PC-9 (cell line): ENCODE data around the gene SLC5A1. TPM values are rescaled to one million over a fixed set of nuclear protein-coding genes. Genes with fewer than 3 reads are reported as not detected.
"Not testable (repeated sequence)": the region's sequence is repeated elsewhere in the genome, so short reads cannot be mapped to it uniquely, and the experiment has no call there.

Source experiments
- BruUV-seq: library from RNA; stranded (reverse); fragments of 400-500 nt; replicated peaks from 2 replicates; lab custom pipeline; 2021; lab: Mats Ljungman, UMichigan
- CTCF ChIA-PET: fragments of 300-600 bp; sonication (Branson Sonifier 250); formaldehyde crosslinking; loops from one replicate; lab custom pipeline; 2022; ENCODE audit warnings: antibody characterized with exemption; lab: Charles Lee
- POLR2A ChIA-PET: fragments of 300-600 bp; sonication (Branson Sonifier 250); formaldehyde crosslinking; loops from one replicate; lab custom pipeline; 2022; ENCODE audit warnings: antibody characterized with exemption; ENCODE audit not compliant: unreplicated experiment; lab: Charles Lee
- DNase-seq, 2 experiments: peaks; one replicate each; pipeline versions ENCODE4 v3.0.0 to v3.0.0-alpha.2; 2015 to 2022; ENCODE audit warnings: mixed read lengths in 1 of 2
- H2AFZ ChIP-seq: fragments of 200-600 bp; sonication (generic); 2 replicates; pipeline ENCODE4 v1.8.1; 2017; ENCODE audit warnings: antibody characterized with exemption
- H3F3A ChIP-seq: fragments of 200-600 bp; sonication (generic); 2 replicates; pipeline ENCODE4 v1.8.1; 2017; ENCODE audit warnings: antibody characterized with exemption, mild to moderate bottlenecking, low read depth; ENCODE audit not compliant: insufficient read depth
- H3K27ac ChIP-seq: fragments of 200-600 bp; sonication (generic); 2 replicates; pipeline ENCODE4 v1.6.1; 2016; ENCODE audit warnings: mixed run types
- H3K27me3 ChIP-seq: fragments of 200-600 bp; sonication (generic); 2 replicates; pipeline ENCODE4 v1.6.1; 2016; ENCODE audit warnings: low read depth, mixed run types; ENCODE audit not compliant: insufficient read depth
- H3K36me3 ChIP-seq: fragments of 200-600 bp; sonication (generic); 2 replicates; pipeline ENCODE4 v1.6.1; 2016; ENCODE audit warnings: low read depth, mixed run types
- H3K4me1 ChIP-seq: fragments of 200-600 bp; sonication (generic); replicated peaks from 2 replicates; pipeline ENCODE4 v1.6.1; 2016; ENCODE audit warnings: mixed run types; ENCODE audit not compliant: insufficient read depth
- H3K4me2 ChIP-seq: fragments of 200-600 bp; sonication (generic); 2 replicates; pipeline ENCODE4 v1.6.1; 2017; ENCODE audit warnings: mixed run types
- H3K4me3 ChIP-seq: fragments of 200-600 bp; sonication (generic); 2 replicates; pipeline ENCODE4 v1.6.1; 2016; ENCODE audit warnings: mixed run types
- H3K79me2 ChIP-seq: fragments of 200-600 bp; sonication (generic); 2 replicates; pipeline ENCODE4 v1.6.1; 2017; ENCODE audit warnings: low read depth, mixed run types
- H3K9me2 ChIP-seq: fragments of 200-600 bp; sonication (generic); 2 replicates; pipeline ENCODE4 v1.8.1; 2017; ENCODE audit warnings: mild to moderate bottlenecking; ENCODE audit not compliant: insufficient read depth
- H3K9me3 ChIP-seq: fragments of 200-600 bp; sonication (generic); 2 replicates; pipeline ENCODE4 v1.8.1; 2016; ENCODE audit warnings: low read depth; ENCODE audit not compliant: insufficient read depth
- H4K20me1 ChIP-seq: fragments of 200-600 bp; sonication (generic); 2 replicates; pipeline ENCODE4 v1.8.1; 2017; ENCODE audit not compliant: insufficient read depth
- EZH2 ChIP-seq: fragments of 200-600 bp; sonication (generic); IDR thresholded peaks from 2 replicates; pipeline ENCODE4 v1.8.0; 2017; ENCODE audit warnings: antibody characterized with exemption, low read depth
- intact Hi-C: fragments of 100-400 bp; cut with micrococcal nuclease; formaldehyde crosslinking; loops from one replicate; pipeline ENCODE4 v1.10.0; 2022; ENCODE audit not compliant: unreplicated experiment
- total RNA-seq: library from RNA; stranded (reverse); gene quantifications from 2 replicates; pipeline ENCODE4 v1.2.3, GENCODE V29; 2021
- TF ChIP-seq, protein P1 (sequence below): fragments of 200-600 bp; sonication (generic); conservative IDR thresholded peaks from 2 replicates; pipeline ENCODE4 v1.6.1; 2017; ENCODE audit warnings: mixed run types, antibody characterized with exemption, mild to moderate bottlenecking, moderate library complexity

SLC5A1 gene
- total RNA-seq, 1 experiment from 2014 or later, result not detected

DNA sequence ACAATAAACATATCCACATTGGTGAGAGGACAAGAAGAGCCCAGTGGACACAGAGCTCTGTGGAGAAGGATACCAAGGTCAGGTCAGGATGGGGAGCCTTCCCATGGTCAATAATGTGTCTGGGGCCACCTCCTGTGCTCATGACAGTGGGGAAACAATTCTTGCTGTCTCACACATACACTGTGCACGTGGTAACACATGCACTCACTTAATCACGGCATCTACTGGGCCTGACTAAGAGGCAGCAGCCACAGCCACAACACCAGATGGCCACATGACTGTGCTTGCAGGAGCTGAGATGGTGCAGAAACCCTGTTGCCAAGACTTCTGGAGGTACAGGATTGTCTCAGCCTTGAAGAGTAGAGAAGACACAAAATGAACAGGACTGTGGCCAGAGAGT, 87.4 kb downstream of the SLC5A1 start:
- H3K4me2 ChIP-seq, result no peak overlapping the region
- no peaks in the 10 kb centered on the region for H3K79me2 ChIP-seq
- H3F3A ChIP-seq, result peaks cover 2% of the 10 kb centered on the region; the same call in 1 of the 2 replicates
- no peaks in the 10 kb centered on the region for H3K9me3 ChIP-seq
- ChIA-PET POLR2A (no interaction called here), CTCF (interaction anchor here (0.6 to 0.8 kb wide), 2 partner anchors 10 to 160 kb away, joined by 3 read pairs; no protein-coding TSS in a partner anchor)
- no peaks in the 10 kb centered on the region for H3K36me3 ChIP-seq
- H3K9me2 ChIP-seq, result no peaks in the 10 kb centered on the region
- no peak overlapping the region for H3K27ac ChIP-seq
- intact Hi-C loops, result no loop called here
- H2AFZ ChIP-seq, result no peak overlapping the region
- no TSS peak for BruUV-seq
- no peak for TF ChIP-seq EZH2
- TF ChIP-seq, protein P1, sequence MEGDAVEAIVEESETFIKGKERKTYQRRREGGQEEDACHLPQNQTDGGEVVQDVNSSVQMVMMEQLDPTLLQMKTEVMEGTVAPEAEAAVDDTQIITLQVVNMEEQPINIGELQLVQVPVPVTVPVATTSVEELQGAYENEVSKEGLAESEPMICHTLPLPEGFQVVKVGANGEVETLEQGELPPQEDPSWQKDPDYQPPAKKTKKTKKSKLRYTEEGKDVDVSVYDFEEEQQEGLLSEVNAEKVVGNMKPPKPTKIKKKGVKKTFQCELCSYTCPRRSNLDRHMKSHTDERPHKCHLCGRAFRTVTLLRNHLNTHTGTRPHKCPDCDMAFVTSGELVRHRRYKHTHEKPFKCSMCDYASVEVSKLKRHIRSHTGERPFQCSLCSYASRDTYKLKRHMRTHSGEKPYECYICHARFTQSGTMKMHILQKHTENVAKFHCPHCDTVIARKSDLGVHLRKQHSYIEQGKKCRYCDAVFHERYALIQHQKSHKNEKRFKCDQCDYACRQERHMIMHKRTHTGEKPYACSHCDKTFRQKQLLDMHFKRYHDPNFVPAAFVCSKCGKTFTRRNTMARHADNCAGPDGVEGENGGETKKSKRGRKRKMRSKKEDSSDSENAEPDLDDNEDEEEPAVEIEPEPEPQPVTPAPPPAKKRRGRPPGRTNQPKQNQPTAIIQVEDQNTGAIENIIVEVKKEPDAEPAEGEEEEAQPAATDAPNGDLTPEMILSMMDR, result no peak
- H3K4me1 ChIP-seq, result peaks cover 4% of the 10 kb centered on the region
- no peak for DNase-seq
- no peak overlapping the region for H3K4me3 ChIP-seq
- H4K20me1 ChIP-seq, result no peaks in the 10 kb centered on the region
- H3K27me3 ChIP-seq, result 0 out of 2 replicates have a peak, but pooled peaks cover 8% of the 10 kb centered on the region

DNA sequence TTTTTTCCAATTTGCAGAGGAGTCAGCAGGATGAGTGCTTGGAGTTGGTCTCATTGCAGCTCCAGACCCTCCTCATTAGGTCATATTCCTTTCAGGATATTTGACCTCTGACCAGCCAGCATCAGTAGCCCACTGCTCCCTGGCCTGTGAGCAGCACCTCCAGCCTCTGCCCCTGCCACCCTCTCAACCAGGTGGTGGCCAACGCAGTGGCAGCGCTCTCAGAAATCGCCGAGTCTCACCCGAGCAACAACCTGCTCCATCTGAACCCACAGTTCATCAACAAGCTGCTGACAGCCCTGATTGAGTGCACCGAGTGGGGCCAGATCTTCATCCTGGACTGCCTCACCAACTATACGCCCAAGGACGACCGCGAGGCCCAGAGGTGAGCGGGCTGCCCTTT, 89.1 kb downstream of the SLC5A1 start:
- ChIA-PET CTCF (no interaction called here), POLR2A (no interaction called here)
- Histone ChIP-seq H4K20me1 (no peaks in the 10 kb centered on the region), H3K36me3 (no peaks in the 10 kb centered on the region), H3K79me2 (no peaks in the 10 kb centered on the region), H3K4me2 (no peak overlapping the region), H3K9me3 (no peaks in the 10 kb centered on the region), H3F3A (peaks cover 11% of the 10 kb centered on the region; the same call in 1 of the 2 replicates), H3K4me1 (peaks cover 15% of the 10 kb centered on the region), H3K4me3 (no peak overlapping the region), H3K27ac (no peak overlapping the region), H2AFZ (no peak overlapping the region), H3K9me2 (no peaks in the 10 kb centered on the region), H3K27me3 (0 out of 2 replicates have a peak, but pooled peaks cover 8% of the 10 kb centered on the region)
- intact Hi-C loops, result no loop called here
- no peak for DNase-seq
- no TSS peak for BruUV-seq
- no peak for TF ChIP-seq EZH2
- TF ChIP-seq, protein P1, result no peak

DNA sequence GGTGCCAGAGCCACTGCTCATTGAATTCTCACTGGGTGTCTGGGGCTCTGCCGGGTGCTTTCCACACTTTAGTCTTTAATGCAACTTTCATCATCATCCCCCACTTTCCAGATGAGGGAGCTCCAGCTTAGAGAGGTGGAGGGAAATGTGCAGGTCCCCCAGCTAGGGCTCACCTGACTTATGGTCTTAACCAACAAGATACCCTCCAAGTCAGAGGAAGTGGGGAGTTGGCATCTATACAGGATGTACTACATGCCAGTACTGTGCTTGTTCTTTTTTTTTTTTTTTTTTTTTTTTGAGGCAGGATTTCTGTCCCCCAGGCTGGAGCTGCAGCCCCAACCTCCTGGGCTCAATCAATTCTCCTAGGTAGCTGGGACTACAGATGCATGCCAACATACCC, 89.7 kb downstream of the SLC5A1 start:
- Histone ChIP-seq H3K79me2 (no peaks in the 10 kb centered on the region), H3K4me1 (peaks cover 20% of the 10 kb centered on the region), H3K27me3 (0 out of 2 replicates have a peak, but pooled peaks cover 8% of the 10 kb centered on the region), H3K4me2 (no peak overlapping the region), H3K4me3 (no peak overlapping the region), H3K9me2 (no peaks in the 10 kb centered on the region), H2AFZ (no peak overlapping the region), H3F3A (peaks cover 11% of the 10 kb centered on the region; the same call in 1 of the 2 replicates), H3K27ac (no peak overlapping the region), H3K36me3 (no peaks in the 10 kb centered on the region), H3K9me3 (no peaks in the 10 kb centered on the region), H4K20me1 (no peaks in the 10 kb centered on the region)
- POLR2A ChIA-PET, result no interaction called here
- intact Hi-C loops, result no loop called here
- TF ChIP-seq, protein P1, result no peak
- no peak for TF ChIP-seq EZH2
- no TSS peak for BruUV-seq
- DNase-seq, result no peak
- CTCF ChIA-PET, result no interaction called here

DNA sequence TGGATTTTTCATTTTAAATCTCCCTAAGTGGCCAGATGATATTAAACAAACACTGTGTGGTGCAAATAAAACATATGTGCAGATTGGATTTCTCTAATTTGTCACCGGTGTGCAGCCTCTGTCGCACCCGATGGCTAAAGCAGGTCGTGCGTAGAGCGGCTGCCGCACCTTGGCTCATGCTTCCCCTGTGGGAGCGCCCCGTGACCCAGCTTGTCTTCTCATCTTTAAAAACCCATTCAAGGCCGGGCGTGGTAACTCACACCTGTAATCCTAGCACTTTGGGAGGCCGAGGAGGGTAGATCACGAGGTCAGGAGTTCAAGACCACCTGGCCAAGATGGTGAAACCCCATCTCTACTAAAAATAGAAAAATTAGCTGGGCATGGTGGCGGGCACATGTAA, 91.7 kb downstream of the SLC5A1 start:
- H3K27ac ChIP-seq, H3K9me3 ChIP-seq, BruUV-seq, H3K9me2 ChIP-seq, H3K4me2 ChIP-seq, intact Hi-C loops, H3K36me3 ChIP-seq, H3K27me3 ChIP-seq, H3K4me3 ChIP-seq, H2AFZ ChIP-seq, H3K79me2 ChIP-seq, DNase-seq, H4K20me1 ChIP-seq, CTCF ChIA-PET, POLR2A ChIA-PET: not testable (repeated sequence)
- Histone ChIP-seq H3K4me1 (peaks cover 34% of the 10 kb centered on the region), H3F3A (peaks cover 15% of the 10 kb centered on the region; the same call in 1 of the 2 replicates)

DNA sequence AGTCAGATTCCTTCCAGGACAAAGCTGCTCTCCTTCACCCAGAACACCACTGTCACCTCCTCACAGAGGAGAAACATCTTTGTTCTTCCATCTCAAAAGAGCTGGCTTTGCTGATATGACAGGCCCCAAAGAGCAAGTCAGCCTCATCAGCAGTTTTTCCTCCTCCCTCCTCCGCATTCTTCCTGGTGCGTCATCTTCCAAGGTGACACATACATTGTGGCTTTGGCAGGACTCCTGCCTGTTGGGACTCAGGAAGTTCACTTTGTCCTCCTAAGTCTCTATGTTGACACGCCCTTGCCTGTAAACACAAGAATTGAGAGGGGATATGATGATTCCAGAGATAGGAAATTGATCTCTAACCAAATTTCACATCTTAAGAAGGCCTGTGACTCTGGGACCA, 92.9 kb downstream of the SLC5A1 start:
- peak; percentile 60 to 92 for DNase-seq
- H4K20me1 ChIP-seq, H3K9me2 ChIP-seq, H2AFZ ChIP-seq, CTCF ChIA-PET, H3K27ac ChIP-seq, H3K36me3 ChIP-seq, POLR2A ChIA-PET, H3K79me2 ChIP-seq, H3K4me3 ChIP-seq, BruUV-seq, H3K27me3 ChIP-seq, H3K9me3 ChIP-seq: not testable (repeated sequence)
- H3F3A ChIP-seq, result peaks cover 15% of the 10 kb centered on the region; the same call in 1 of the 2 replicates
- peaks cover 34% of the 10 kb centered on the region for H3K4me1 ChIP-seq
- intact Hi-C loops, result loop anchor here (2.0 kb wide), 1 partner anchor 85 kb away; no protein-coding TSS in a partner anchor
- H3K4me2 ChIP-seq, result peak overlapping the region; percentile 29
